ENCODE measurements around the gene EID2B. TPM values are rescaled to one million over a fixed set of nuclear protein-coding genes. Genes with fewer than 3 reads are reported as not detected.

EID2B gene
- total and polyA plus RNA-seq, 9 of the 15 experiments (the other 6 are each of a cell fraction or from before 2014, with no cell fraction given), result 2.8 to 8.8 (median 4.8) TPM

GRCh38 chr19:39520541-39521484 lies 11.8 kb downstream of the EID2B start:
- in situ Hi-C loops (cut with MboI) (no loop called here), intact Hi-C loops (cut with micrococcal nuclease) (no loop called here)
- H3K4me1 ChIP-seq (replicated peaks in 1 of 2; ENCODE audit: control insufficient read depth in 2 of 2, insufficient read depth in 2 of 2, low read length in 2 of 2), result peaks cover 17 to 21% of the 10 kb centered on the region in 2 experiments; a peak in 4 of 5 replicates
- POLR2A ChIA-PET, result interaction anchor here (1.1 to 1.5 kb wide), 3 partner anchors 12 to 85 kb away, joined by 3 to 6 read pairs (median 4); partner anchors contain the start of gene RPS16
- H3K36me3 ChIP-seq (ENCODE audit: control insufficient read depth, insufficient read depth, low read length), result no peaks in the 10 kb centered on the region
- H3K4me3 ChIP-seq, result no peak overlapping the region
- CTCF ChIA-PET (ENCODE audit: low intra/inter-chr PET ratio), result no interaction called here
- H2AFZ ChIP-seq (ENCODE audit: low read depth, low read length), result peak overlapping the region; percentile 97
- WGBS (ENCODE audit: insufficient coverage, low coverage, missing lambda C conversion rate), result 73% methylated on average over 7 of the region's 8 CpGs
- ATAC-seq (no peak), FAIRE-seq (no peak), DNase-seq (ENCODE audit: extremely low read depth in 1 of 4, low spot score in 3 of 4) (no peak)
- H3K27ac ChIP-seq (ENCODE audit: extremely low read depth, low read depth, low read length), result peak overlapping the region; percentile 80; the same call in 1 of the 3 replicates
- 0 out of 5 replicates have a peak, but pooled peaks cover 0 to 2% of the 10 kb centered on the region in 2 experiments for H3K27me3 ChIP-seq (ENCODE audit: control insufficient read depth in 2 of 2, insufficient read depth in 2 of 2, low read length in 2 of 2)
- no TSS peak for BruUV-seq (replicated peaks)
- H3K4me2 ChIP-seq (ENCODE audit: insufficient read depth, low read length), result peak overlapping the region; percentile 69; the same call in 1 of the 2 replicates
- H4K20me1 ChIP-seq (replicated peaks; ENCODE audit: control insufficient read depth, insufficient read depth, low read length), result no peaks in the 10 kb centered on the region
- H3K9ac ChIP-seq (ENCODE audit: insufficient read depth in 1 of 2, low read depth in 2 of 2, low read length in 2 of 2), result peak overlapping the region; percentile 43 to 71; a peak in 2 of 4 replicates
- no peaks in the 10 kb centered on the region for H3K79me2 ChIP-seq (ENCODE audit: control insufficient read depth, insufficient read depth, low read length)
- no peaks in the 10 kb centered on the region for H3K9me1 ChIP-seq (ENCODE audit: control insufficient read depth, insufficient read depth, low read length)
- no peaks in the 10 kb centered on the region for H3K9me3 ChIP-seq (replicated peaks; ENCODE audit: control insufficient read depth, insufficient read depth, low read depth, low read length)
- TF ChIP-seq ZFP36 (IDR thresholded peaks at IDR 0.05; ENCODE audit: low read depth, low read length, partially characterized antibody) (peak; percentile 58), NR2C1 (IDR thresholded peaks at IDR 0.05) (no peak), NR2C1 (tag; IDR thresholded peaks at IDR 0.05) (no peak), SAFB2 (IDR thresholded peaks at IDR 0.05; ENCODE audit: borderline replicate concordance, low read depth, low read length, severe bottlenecking) (no peak), RCOR1 (IDR thresholded peaks at IDR 0.05; ENCODE audit: borderline replicate concordance in 1 of 2, low read depth in 2 of 2, low read length in 2 of 2) (0 out of 4 replicates have a peak, but pooled peaks of 1 of the 2 experiments have one; percentile 5), ZNF121 (CRISPR knock-in tag; conservative IDR thresholded peaks at IDR 0.05) (peak; percentile 86), POLR2A (conservative IDR thresholded peaks at IDR 0.05) (no peak), HDAC2 (IDR thresholded peaks at IDR 0.05) (0 out of 2 replicates have a peak, but pooled peaks have one; percentile 20), KDM1A (IDR thresholded peaks at IDR 0.05) (peak in 1 of 2 experiments; percentile 45; a peak in 2 of 4 replicates), GATA2 (CRISPR knock-in tag; IDR thresholded peaks at IDR 0.05) (no peak), POLR3G (IDR thresholded peaks at IDR 0.05; ENCODE audit: extremely low read depth, insufficient read length, insufficient replicate concordance) (no peak), ADNP (tag; IDR thresholded peaks at IDR 0.05) (0 out of 2 replicates have a peak, but pooled peaks have one; percentile 22), ATF2 (CRISPR knock-in tag; IDR thresholded peaks at IDR 0.05) (no peak), RBM25 (IDR thresholded peaks at IDR 0.05; ENCODE audit: low read depth, low read length, severe bottlenecking) (peak; percentile 59), BCOR (IDR thresholded peaks at IDR 0.05) (peak; percentile 48; the same call in 1 of the 2 replicates), TARDBP (IDR thresholded peaks at IDR 0.05) (no peak)
